Frontal cortex (tissue), 4 donors: Measurements from ENCODE around the gene NPBWR2. TPM values are rescaled to one million over a fixed set of nuclear protein-coding genes. Genes with fewer than 3 reads are reported as not detected.

Experiments
- DNase-seq, 2 donors: peaks; one replicate each; pipeline ENCODE4 v3.0.0; 2012; ENCODE audit warnings: low spot score in 2 of 2
- FAIRE-seq: peaks from 2 replicates; lab custom pipeline; 2012; peaks lifted over from hg19 to GRCh38; lab: Jason Lieb, UNC
- total RNA-seq: library from RNA; depleted of rRNA; stranded (reverse); fragments of >200 nt; gene quantifications from one replicate; pipeline ENCODE4 v1.2.3, GENCODE V29; 2014
- donor health status: control.
- donor health status: control.
- donor health status: control.

Gene NPBWR2, protein sequence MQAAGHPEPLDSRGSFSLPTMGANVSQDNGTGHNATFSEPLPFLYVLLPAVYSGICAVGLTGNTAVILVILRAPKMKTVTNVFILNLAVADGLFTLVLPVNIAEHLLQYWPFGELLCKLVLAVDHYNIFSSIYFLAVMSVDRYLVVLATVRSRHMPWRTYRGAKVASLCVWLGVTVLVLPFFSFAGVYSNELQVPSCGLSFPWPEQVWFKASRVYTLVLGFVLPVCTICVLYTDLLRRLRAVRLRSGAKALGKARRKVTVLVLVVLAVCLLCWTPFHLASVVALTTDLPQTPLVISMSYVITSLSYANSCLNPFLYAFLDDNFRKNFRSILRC
- 0.41 TPM for total RNA-seq

DNA sequence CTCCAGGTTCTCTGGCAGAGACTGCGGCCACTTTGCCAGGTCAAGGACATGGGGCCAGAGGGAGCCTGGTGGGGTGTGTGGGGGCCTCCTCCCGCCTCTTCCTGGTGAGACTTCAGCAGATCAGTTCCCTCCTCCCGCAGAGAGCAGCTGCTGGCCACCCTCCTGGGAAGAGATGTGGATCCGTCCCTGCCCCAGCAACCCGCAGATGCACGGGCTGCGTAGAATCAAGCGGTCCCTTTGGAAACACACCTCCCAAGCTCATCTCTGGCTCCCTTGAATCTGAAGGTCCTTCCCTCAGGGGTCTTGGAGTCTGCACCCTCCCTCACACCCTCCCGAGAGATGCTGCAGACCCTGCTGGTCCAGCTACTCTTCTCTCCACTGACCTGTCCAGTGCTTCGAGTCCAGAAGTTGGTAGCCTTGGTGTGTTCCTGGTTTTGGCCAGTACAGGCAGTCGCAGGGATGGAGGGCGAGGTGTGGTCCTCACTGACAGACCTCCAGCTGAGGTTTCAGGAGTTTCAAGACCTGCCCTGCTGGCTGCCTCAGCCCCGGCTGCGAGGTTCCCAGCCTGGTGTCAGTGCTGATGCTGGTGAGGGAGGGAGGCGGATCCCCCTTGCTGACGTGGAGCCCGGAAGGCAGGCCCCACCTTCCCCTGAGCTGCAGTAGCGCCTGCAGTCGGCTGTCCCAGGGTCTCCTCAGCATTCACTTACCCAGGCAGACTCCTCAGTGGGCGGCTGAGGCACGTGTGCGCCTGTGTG, at the start of gene NPBWR2:
TSS of gene NPBWR2 (minus strand) at position 585 of the 755 bp plus-strand sequence. CDS start 734 bp downstream, outside the sequence.
- DNase-seq: no peak
- FAIRE-seq: no peak

DNA sequence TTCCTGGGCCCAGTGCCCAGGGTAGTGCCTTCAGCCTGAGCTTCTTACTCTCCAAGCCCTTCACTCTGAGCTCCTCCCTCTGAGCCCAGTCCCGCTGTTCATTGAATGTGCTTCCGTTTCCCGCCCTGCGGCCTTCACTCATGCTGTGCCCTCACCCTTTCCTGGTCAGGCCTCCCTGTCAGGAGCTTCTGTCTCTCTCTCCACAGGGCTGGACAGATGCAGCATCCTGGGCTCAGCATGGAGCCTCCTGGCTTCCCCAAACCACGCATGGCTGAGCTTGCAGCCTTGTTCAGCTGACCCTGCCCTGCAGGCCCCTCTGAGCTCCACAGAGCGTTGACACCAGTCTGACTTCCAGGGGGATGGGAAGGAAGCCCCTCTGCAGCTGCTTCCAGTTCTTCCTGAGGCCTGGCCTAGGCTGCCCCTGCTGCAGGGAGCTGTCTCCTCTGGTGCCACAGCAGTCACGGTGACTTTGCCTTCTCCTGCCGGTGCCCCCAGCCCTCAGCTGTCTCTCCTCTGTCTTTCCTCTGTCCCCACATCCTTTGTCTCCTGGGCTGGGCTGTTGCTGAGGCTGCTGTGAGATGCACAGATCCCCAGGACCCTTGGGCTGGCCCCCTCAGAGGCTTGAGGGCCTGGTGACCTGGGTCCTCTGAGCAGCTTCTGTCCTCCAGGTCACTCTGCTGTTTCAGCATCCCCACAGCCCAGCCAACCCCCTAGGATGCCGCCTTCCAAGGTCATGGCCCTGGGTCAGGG, 48.9 kb upstream of the NPBWR2 start:
- DNase-seq: no peak
- FAIRE-seq: no peak

DNA sequence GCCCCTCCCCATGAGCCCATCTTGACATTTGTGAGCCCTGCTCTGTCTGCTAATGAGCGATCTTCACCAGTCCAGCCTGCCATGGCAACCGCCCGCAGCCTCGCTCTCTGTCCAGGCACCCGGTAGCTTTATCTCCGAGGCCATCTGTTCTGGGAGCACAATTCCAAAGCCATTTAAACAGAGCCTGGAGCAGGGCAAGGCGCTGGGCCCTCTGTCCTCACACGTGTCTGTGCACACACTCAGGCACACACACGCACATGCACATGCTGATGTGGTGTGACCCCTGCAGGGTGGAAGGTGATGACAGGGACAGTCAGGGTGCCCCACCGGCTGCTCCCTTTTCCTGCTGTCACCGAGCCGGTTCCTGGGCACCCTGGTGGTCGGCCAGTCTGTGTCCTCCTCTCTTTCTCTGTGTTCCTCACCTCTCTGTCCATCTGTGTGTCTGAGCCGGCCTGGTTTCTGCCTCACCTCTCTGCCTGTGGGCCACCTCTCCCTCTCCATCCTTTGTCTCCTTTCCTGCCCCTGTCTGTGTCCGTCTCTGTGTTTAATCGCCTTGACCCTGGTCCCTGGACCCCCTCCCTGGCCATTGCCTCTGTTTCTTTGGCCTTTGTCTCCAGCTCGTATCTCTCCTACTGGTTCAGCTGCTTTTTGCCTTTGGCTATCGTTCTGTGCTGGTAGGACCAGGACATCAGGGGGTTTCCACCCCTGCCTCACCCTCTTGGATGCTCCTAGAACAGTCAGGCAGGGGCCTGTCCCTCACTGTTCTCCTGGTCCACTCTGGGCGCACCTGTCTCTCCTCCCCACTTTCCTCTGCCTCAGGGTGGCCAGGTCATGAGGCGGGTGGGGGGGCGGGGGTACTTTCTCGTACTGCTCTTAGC, 48.1 kb upstream of the NPBWR2 start:
- FAIRE-seq (no peak), DNase-seq (no peak)

GRCh38 chr20:64154590-64155257, 47.4 kb upstream of the NPBWR2 start:
- FAIRE-seq (no peak), DNase-seq (no peak)

GRCh38 chr20:64153861-64154589, 46.7 kb upstream of the NPBWR2 start:
- FAIRE-seq: no peak
- DNase-seq: no peak

- FAIRE-seq (no peak), DNase-seq (no peak)
These were observed 46.0 kb upstream of the NPBWR2 start for GRCh38 chr20:64153410-64153809.

DNA sequence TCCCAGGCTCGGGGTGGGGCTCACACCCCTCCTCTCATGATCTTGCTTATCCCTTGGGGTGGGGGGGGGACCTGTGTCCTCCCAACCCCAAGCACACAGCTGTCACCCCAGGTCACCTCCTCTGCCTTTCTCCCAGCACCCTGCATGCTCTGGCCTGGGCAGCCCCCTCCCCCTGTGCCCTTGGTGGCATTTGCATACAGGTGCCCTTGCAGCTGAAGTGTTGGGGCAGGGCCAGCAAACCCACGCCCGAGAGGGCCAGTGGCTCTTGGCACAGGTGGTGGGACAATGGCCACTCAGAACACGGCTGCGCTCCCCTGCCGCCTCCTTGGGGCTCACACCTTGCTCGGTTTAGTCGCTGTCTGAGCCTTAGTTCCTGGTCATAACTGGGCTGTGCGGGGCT, 45.5 kb upstream of the NPBWR2 start:
- no peak for DNase-seq

GRCh38 chr20:64151633-64152530, 44.5 kb upstream of the NPBWR2 start:
- DNase-seq: no peak
- no peak for FAIRE-seq

More for the DNA sequence above, 45.5 kb upstream of the NPBWR2 start:
- no peak for FAIRE-seq

DNA sequence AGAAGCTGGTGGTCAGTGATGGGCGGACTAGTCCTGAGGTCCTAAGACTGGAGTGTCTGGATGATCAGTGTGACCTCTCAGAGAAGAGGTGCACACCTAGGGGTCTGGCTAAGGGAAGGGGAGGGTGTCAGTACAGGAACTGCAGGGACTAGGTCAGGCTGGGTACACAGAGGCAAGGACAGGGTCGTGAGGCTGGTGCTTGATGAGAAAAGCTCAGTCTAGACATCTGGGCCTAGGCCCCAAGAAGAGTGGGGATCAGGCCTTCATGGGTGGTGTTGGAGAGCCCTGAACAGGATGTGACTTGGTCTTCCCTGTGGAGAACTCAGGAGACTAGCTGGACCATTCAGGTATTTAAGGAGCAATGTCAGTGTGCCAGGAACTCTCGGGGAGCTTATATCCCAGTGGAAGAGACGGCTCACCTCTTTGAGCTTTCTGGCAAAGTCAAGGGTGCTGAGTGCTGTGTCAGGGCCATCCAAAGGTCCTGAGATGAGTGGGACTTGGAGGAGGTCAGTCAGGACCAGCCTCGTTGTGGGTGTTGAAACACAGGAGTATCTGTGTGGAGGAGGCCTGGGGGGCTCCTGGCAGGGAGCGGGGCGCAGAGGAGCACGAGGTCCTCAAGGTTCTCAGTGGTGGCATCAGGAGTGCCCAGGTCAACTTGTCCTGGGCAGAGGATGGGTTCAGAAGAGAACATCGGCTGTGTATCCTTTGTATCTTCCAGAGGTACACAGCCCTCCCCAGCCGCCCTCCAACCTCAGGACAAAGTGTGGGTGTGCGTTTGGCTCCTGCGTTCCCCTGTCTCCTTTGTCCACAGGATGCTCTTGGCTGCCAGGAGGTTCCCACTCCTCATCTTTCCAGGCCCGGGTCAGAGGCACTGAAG, 43.6 kb upstream of the NPBWR2 start:
- DNase-seq (no peak), FAIRE-seq (no peak)

DNA sequence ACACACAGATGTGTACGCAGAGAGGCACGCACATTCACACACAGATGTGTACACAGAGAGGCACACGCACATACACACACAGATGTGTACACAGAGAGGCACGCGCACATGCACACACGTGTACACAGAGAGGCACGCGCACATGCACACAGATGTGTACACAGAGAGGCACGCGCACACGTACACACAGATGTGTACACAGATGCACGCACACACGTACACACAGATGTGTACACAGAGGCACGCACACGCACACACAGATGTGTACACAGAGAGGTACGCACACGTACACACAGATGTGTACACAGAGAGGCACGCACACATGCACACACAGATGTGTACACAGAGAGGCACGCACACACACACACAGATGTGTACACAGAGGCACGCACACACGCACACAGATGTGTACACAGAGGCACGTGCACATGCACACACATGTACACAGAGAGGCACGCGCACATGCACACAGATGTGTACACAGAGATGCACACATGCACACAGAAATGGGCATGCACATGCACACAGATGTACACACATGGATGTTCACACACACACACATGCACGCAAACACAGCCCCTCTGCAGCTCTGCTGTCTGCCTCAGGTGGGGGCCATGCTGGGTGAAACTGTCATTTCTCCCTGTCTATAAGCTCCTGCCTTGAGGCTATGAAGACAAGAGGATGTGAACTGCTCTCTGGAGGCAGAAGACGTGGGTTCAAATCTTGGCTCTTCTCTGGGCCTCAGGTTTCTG, 42.6 kb upstream of the NPBWR2 start:
- no peak for FAIRE-seq
- DNase-seq: no peak

DNA sequence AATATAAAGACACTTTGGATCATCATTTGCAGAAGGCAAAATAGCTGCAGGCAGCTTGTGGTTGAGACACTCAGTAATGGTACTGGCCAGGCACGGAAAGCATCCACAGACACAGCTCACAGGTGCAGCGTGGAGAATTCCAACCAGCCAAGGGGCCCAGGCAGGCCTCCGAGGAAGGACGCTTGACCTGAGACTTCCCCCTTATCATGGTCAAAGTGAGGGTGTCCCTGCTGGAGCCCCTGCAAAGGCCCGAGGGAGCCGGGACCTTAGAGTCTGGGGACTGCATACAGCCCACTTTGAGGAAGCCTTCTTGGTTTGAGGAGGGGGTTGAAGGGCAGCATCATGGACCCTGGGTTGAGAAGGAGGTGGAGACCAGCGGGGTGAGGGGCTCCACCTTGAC, 41.8 kb upstream of the NPBWR2 start:
- FAIRE-seq: no peak
- DNase-seq: no peak

- no peak for DNase-seq
- no peak for FAIRE-seq
These were observed 41.2 kb upstream of the NPBWR2 start for GRCh38 chr20:64148581-64148980.

- FAIRE-seq (no peak), DNase-seq (no peak)
These were observed 39.6 kb upstream of the NPBWR2 start for GRCh38 chr20:64146936-64147477.

- no peak for FAIRE-seq
- no peak for DNase-seq
These were observed 39.1 kb upstream of the NPBWR2 start for GRCh38 chr20:64146301-64146935.
